ENCODE measurements around the gene FREM1. TPM values are rescaled to one million over a fixed set of nuclear protein-coding genes. Genes with fewer than 3 reads are reported as not detected.

The FREM1 gene
- total and polyA plus RNA-seq, 2 of the 4 experiments (the other 2 are of a cell fraction), result under 0.01 TPM; not detected in 1

DNA sequence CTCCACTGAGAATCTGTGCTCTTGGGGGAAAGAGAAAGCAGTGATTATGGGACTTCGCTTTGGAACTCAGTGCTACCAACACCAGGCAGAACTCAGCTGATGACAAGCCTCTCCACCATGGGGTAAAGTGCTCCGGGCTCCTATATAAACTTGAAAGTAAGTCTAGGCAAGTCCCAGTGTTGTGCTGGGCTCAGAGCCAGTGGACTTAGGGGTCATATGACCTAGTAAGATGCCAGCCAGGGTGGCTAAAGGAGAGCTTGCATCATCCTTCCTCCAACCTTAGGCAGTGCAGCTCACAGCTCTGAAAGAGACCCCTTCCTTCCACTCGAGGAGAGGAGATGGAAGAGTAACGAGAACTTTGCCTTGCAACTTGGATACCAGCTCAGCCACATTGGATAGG, 35.1 kb upstream of the FREM1 start:
- Histone ChIP-seq H3K18ac (ENCODE audit: low read depth, low read length) (no peak overlapping the region), H4K5ac (ENCODE audit: low read depth, low read length) (no peak overlapping the region), H3K27me3 (ENCODE audit: control insufficient read depth, insufficient read depth, low read length) (no peaks in the 10 kb centered on the region), H3K23ac (ENCODE audit: low read depth, low read length) (no peak overlapping the region), H3K79me1 (ENCODE audit: low read depth in 1 of 2, low read length in 2 of 2) (no peaks in the 10 kb centered on the region), H2BK20ac (ENCODE audit: low read depth, low read length) (no peak overlapping the region), H2AK5ac (ENCODE audit: low read depth, low read length) (no peak overlapping the region), H2BK120ac (ENCODE audit: low read depth, low read length) (no peak overlapping the region), H3K14ac (replicated peaks; ENCODE audit: low read depth, low read length) (no peak overlapping the region), H3K4ac (ENCODE audit: low read depth, low read length) (no peak overlapping the region), H3K27ac (ENCODE audit: insufficient read depth, low read length) (no peak overlapping the region), H3K4me1 (ENCODE audit: control insufficient read depth, insufficient read depth, low read length) (no peaks in the 10 kb centered on the region), H2BK15ac (ENCODE audit: low read depth, low read length) (no peak overlapping the region), H2BK5ac (ENCODE audit: low read depth, low read length, poor library complexity, severe bottlenecking) (no peak overlapping the region), H3K9me3 (ENCODE audit: control insufficient read depth, insufficient read depth, low read length) (no peaks in the 10 kb centered on the region), H3K9ac (ENCODE audit: low read depth, low read length) (no peak overlapping the region), H2AK9ac (replicated peaks; ENCODE audit: low read depth, low read length, poor library complexity) (no peak overlapping the region), H3K36me3 (ENCODE audit: control insufficient read depth, insufficient read depth, low read length) (no peaks in the 10 kb centered on the region), H3K56ac (ENCODE audit: extremely low read depth, insufficient read depth, low read length) (no peak overlapping the region), H3K4me3 (ENCODE audit: insufficient read depth, low read depth, low read length) (no peak overlapping the region), H3K4me2 (ENCODE audit: low read depth, low read length) (no peak overlapping the region), H4K20me1 (ENCODE audit: insufficient read depth, low read length) (no peaks in the 10 kb centered on the region), H4K8ac (ENCODE audit: low read depth in 2 of 2, low read length in 2 of 2) (no peak overlapping the region), H4K91ac (ENCODE audit: insufficient read depth, low read depth, low read length) (no peak overlapping the region), H3K9me1 (ENCODE audit: insufficient read depth, low read length) (no peaks in the 10 kb centered on the region), H2AFZ (replicated peaks; ENCODE audit: low read length, poor library complexity) (no peak overlapping the region)
- TF ChIP-seq NFE2L2 (IDR thresholded peaks at IDR 0.05; ENCODE audit: low read depth, low read length) (no peak), RCOR1 (IDR thresholded peaks at IDR 0.05; ENCODE audit: insufficient replicate concordance, low read length) (no peak), MAZ (IDR thresholded peaks at IDR 0.05; ENCODE audit: borderline replicate concordance, low read depth, low read length) (no peak), BHLHE40 (IDR thresholded peaks at IDR 0.05; ENCODE audit: low read depth, low read length) (no peak), CEBPB (IDR thresholded peaks at IDR 0.05; ENCODE audit: low read depth, low read length) (no peak), CHD1 (IDR thresholded peaks at IDR 0.05; ENCODE audit: low read depth, low read length) (no peak), POLR2A (IDR thresholded peaks at IDR 0.05; ENCODE audit: low read depth, low read length) (no peak), RFX5 (IDR thresholded peaks at IDR 0.05; ENCODE audit: low read depth, low read length) (no peak), MAFK (IDR thresholded peaks at IDR 0.05; ENCODE audit: low read depth, low read length) (no peak), FOS (IDR thresholded peaks at IDR 0.05; ENCODE audit: low read depth, low read length) (no peak), MXI1 (IDR thresholded peaks at IDR 0.05; ENCODE audit: borderline replicate concordance, low read depth, low read length) (no peak)
- TF ChIP-seq, protein P1, sequence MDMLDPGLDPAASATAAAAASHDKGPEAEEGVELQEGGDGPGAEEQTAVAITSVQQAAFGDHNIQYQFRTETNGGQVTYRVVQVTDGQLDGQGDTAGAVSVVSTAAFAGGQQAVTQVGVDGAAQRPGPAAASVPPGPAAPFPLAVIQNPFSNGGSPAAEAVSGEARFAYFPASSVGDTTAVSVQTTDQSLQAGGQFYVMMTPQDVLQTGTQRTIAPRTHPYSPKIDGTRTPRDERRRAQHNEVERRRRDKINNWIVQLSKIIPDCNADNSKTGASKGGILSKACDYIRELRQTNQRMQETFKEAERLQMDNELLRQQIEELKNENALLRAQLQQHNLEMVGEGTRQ (IDR thresholded peaks at IDR 0.05; ENCODE audit: low read depth, low read length), result no peak
- ATAC-seq (ENCODE audit: low read depth) (no peak), DNase-seq (no peak)
- dilution Hi-C loops (cut with HindIII; ENCODE audit: low sequenced_read_pairs, unreplicated experiment), result no loop called here
- CTCF ChIA-PET, result no interaction called here
- POLR2A ChIA-PET (ENCODE audit: unreplicated experiment), result no interaction called here
- in situ Hi-C loops (cut with MboI; ENCODE audit: low sequenced_read_pairs), result no loop called here
- intact Hi-C loops (cut with micrococcal nuclease), result no loop called here
- no TSS peak for BruUV-seq (replicated peaks)
- no CpG with 5 or more reads among the region's 4 CpGs for WGBS, 2 experiments (ENCODE audit: extremely low coverage in 2 of 2, insufficient read length in 1 of 2)

Measured in IMR-90 (cell line).